IPS-11a (cell line): ENCODE data around the gene KCNMA1.
"Not testable (repeated sequence)": the region's sequence is repeated elsewhere in the genome, so short reads cannot be mapped to it uniquely, and the experiment has no call there.

Experiments
- H3K4me3 ChIP-seq: one replicate; pipeline ENCODE4 v1.5.1; 2013; ENCODE audit warnings: low read depth, low read length, control low read depth

The KCNMA1 gene

GRCh38 chr10:77637532-77638320 lies at the start of gene KCNMA1:
Gene KCNMA1 (minus strand): TSS chr10:77637808.
- peak within 1 kb of the TSS; percentile 75 for H3K4me3 ChIP-seq

- no peak overlapping the region for H3K4me3 ChIP-seq
These were observed 49.2 kb upstream of the KCNMA1 start for GRCh38 chr10:77686650-77687417.

- H3K4me3 ChIP-seq, result no peak overlapping the region
These were observed 48.5 kb upstream of the KCNMA1 start for GRCh38 chr10:77686096-77686495.

GRCh38 chr10:77685432-77685831 lies 47.8 kb upstream of the KCNMA1 start:
- no peak overlapping the region for H3K4me3 ChIP-seq

- not testable (repeated sequence) for H3K4me3 ChIP-seq
These were observed 45.5 kb upstream of the KCNMA1 start for GRCh38 chr10:77683088-77683432.

GRCh38 chr10:77682393-77683087 lies 44.9 kb upstream of the KCNMA1 start:
- H3K4me3 ChIP-seq, result no peak overlapping the region

- H3K4me3 ChIP-seq, result no peak overlapping the region
These were observed 44.2 kb upstream of the KCNMA1 start for GRCh38 chr10:77681839-77682238.

GRCh38 chr10:77680811-77681210 lies 43.2 kb upstream of the KCNMA1 start:
- H3K4me3 ChIP-seq, result no peak overlapping the region

GRCh38 chr10:77680065-77680464 lies 42.5 kb upstream of the KCNMA1 start:
- H3K4me3 ChIP-seq, result no peak overlapping the region

GRCh38 chr10:77679217-77679616 lies 41.6 kb upstream of the KCNMA1 start:
- no peak overlapping the region for H3K4me3 ChIP-seq

- no peak overlapping the region for H3K4me3 ChIP-seq
These were observed 40.5 kb upstream of the KCNMA1 start for GRCh38 chr10:77678146-77678545.

- H3K4me3 ChIP-seq, result no peak overlapping the region
These were observed 37.7 kb upstream of the KCNMA1 start for GRCh38 chr10:77675347-77675746.

GRCh38 chr10:77673515-77674140 lies 36.0 kb upstream of the KCNMA1 start:
- H3K4me3 ChIP-seq, result no peak overlapping the region

- no peak overlapping the region for H3K4me3 ChIP-seq
These were observed 35.5 kb upstream of the KCNMA1 start for GRCh38 chr10:77673101-77673500.

GRCh38 chr10:77671594-77672252 lies 34.1 kb upstream of the KCNMA1 start:
- no peak overlapping the region for H3K4me3 ChIP-seq

GRCh38 chr10:77670817-77671443 lies 33.3 kb upstream of the KCNMA1 start:
- no peak overlapping the region for H3K4me3 ChIP-seq

- H3K4me3 ChIP-seq, result no peak overlapping the region
These were observed 32.3 kb upstream of the KCNMA1 start for GRCh38 chr10:77669892-77670291.

GRCh38 chr10:77667426-77668324 lies 30.1 kb upstream of the KCNMA1 start:
- no peak overlapping the region for H3K4me3 ChIP-seq

- H3K4me3 ChIP-seq, result no peak overlapping the region
These were observed 29.2 kb upstream of the KCNMA1 start for GRCh38 chr10:77666821-77667220.
